Tibial artery (tissue), 4 donors: ENCODE results near the gene SELPLG.

Source experiments
- DNase-seq, 2 donors: peaks; one replicate each; pipeline ENCODE4 v3.0.0-alpha.2; 2019
- H3K27ac ChIP-seq, 2 donors: fragments of 200-600 bp; sonication (generic) in 1 of 2; 1 replicate in 1 of 2; 2 replicates in 1 of 2; pipeline ENCODE4 v1.5.1; 2018 to 2019; ENCODE audit warnings: mild to moderate bottlenecking in 1 of 2
- H3K27me3 ChIP-seq, 2 donors: fragments of 200-600 bp; sonication (generic) in 1 of 2; one replicate each; pipeline versions ENCODE4 v1.5.1 to v1.6.0; 2016 to 2019
- H3K36me3 ChIP-seq, 3 donors: fragments of 200-600 bp; sonication (generic) in 2 of 3; one replicate each; pipeline ENCODE4 v1.5.1; 2016 to 2019; ENCODE audit warnings: mild to moderate bottlenecking in 2 of 3
- H3K4me1 ChIP-seq, 4 donors: fragments of 200-600 bp; sonication (generic) in 2 of 4; 1 replicate in 3 of 4; 2 replicates in 1 of 4; pipeline ENCODE4 v1.5.1; 2016 to 2019
- H3K4me3 ChIP-seq, 2 donors: fragments of 200-600 bp; sonication (generic) in 1 of 2; 1 replicate in 1 of 2; 2 replicates in 1 of 2; pipeline ENCODE4 v1.5.1; 2018 to 2019; ENCODE audit warnings: mild to moderate bottlenecking in 2 of 2
- H3K9me3 ChIP-seq, 3 donors: fragments of 200-600 bp; sonication (generic) in 1 of 3; one replicate each; pipeline ENCODE4 v1.5.1; 2016 to 2019
- intact Hi-C: fragments of 100-400 bp; cut with DNase I; formaldehyde crosslinking; loops from one replicate; pipeline ENCODE4 v1.15.0; 2023; ENCODE audit warnings: low total_unique reads
- TF ChIP-seq, protein P1 (sequence below), 2 experiments: fragments of 200-600 bp in 1 of 2; fragments of 450-650 bp in 1 of 2; IDR thresholded peaks; one replicate each; pipeline ENCODE4 v1.5.1; 2017 to 2019; ENCODE audit warnings: antibody characterized with exemption in 2 of 2, mild to moderate bottlenecking in 1 of 2, moderate library complexity in 1 of 2

Gene SELPLG

DNA sequence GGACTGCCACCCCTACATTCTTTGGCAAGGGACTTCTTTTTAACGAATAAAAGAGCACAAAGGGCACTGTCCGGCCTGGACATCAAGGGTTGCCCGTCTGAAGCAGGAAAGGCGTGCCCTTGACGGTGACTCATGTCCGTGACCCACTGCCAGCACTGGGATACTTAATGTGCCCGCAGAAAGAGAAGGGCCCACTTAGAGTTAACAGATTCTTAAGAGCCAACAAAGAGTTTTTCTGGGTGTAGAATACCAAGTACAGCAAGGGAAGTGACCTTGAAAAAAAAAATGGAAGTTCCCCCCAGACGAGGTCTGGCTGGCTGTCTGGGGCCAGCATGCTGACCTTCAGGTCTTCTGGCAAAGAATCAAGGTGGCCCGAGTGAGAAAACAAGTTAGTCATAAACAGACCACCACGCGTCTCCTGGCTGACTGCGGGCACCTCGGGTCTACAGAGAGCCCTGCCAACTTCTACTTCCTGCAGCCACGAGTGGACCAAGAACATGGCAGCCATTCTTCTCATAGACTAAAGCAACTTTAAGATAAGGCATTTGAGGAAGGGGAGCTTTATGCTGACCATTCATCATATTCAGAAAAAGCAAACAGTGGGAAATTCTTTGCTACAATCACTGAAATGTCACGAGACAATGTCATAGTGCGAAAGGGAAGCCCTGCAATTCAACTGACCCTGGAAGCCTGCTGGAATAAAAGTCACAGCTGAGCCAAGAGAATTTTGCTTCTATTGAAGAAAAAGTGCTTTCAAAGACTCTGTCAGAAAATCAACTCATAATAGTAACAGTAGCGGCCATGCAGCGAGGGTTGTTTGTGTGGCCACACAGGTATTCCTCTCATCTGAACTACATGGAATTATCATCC is 10.5 kb upstream of the SELPLG start:
- peak; percentile 74 to 83 for DNase-seq
- intact Hi-C loops: no loop called here
- Histone ChIP-seq H3K27me3 (no peaks in the 10 kb centered on the region), H3K9me3 (no peaks in the 10 kb centered on the region), H3K36me3 (peaks cover 33 to 34% (median 34%) of the 10 kb centered on the region in 3 donors), H3K27ac (peak overlapping the region; percentile 52 to 53), H3K4me1 (peaks cover 0 to 35% (median 28%) of the 10 kb centered on the region in 4 donors), H3K4me3 (no peak overlapping the region)
- TF ChIP-seq, protein P1, sequence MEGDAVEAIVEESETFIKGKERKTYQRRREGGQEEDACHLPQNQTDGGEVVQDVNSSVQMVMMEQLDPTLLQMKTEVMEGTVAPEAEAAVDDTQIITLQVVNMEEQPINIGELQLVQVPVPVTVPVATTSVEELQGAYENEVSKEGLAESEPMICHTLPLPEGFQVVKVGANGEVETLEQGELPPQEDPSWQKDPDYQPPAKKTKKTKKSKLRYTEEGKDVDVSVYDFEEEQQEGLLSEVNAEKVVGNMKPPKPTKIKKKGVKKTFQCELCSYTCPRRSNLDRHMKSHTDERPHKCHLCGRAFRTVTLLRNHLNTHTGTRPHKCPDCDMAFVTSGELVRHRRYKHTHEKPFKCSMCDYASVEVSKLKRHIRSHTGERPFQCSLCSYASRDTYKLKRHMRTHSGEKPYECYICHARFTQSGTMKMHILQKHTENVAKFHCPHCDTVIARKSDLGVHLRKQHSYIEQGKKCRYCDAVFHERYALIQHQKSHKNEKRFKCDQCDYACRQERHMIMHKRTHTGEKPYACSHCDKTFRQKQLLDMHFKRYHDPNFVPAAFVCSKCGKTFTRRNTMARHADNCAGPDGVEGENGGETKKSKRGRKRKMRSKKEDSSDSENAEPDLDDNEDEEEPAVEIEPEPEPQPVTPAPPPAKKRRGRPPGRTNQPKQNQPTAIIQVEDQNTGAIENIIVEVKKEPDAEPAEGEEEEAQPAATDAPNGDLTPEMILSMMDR (IDR thresholded peaks at IDR 0.05): no peak

DNA sequence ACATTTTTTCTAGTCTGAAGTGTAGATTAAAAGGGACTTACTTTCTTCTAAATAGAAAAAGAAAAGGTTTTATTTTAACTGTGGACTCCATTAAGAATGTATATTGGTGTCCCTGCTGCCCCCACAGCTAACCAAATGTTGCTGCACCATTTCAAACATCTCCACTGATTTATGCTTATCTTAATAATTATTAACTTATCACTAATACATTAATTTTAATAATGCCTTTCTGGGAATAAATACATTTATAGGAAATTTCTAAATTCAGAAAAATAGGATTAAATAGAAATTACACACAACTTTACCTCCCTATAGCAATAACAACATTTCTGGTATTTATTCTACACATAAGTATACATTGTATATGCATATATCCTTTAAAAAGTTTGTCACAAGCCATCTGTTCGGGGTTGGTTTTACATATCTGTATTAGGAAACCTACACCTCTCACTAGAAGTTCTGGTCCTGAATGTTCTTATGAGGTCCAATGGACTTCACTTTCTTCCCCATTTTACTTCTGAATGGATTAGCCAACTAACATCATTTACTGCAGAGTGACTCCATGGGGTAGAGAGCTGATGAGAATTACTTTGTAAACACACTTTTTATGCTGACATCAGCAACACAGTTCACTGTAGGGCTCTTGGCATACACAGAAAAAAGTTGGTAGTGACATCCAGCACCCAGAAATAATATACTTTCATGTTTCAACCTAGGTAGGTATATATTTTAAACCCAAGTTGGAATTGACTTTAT is 9.4 kb upstream of the SELPLG start:
- intact Hi-C loops: no loop called here
- DNase-seq: no peak
- Histone ChIP-seq H3K27me3 (no peaks in the 10 kb centered on the region), H3K4me3 (no peak overlapping the region), H3K27ac (no peak overlapping the region), H3K9me3 (no peaks in the 10 kb centered on the region), H3K4me1 (peaks cover 0 to 41% (median 35%) of the 10 kb centered on the region in 4 donors), H3K36me3 (peaks cover 23 to 26% (median 24%) of the 10 kb centered on the region in 3 donors)
- TF ChIP-seq, protein P1 (IDR thresholded peaks at IDR 0.05): no peak

DNA sequence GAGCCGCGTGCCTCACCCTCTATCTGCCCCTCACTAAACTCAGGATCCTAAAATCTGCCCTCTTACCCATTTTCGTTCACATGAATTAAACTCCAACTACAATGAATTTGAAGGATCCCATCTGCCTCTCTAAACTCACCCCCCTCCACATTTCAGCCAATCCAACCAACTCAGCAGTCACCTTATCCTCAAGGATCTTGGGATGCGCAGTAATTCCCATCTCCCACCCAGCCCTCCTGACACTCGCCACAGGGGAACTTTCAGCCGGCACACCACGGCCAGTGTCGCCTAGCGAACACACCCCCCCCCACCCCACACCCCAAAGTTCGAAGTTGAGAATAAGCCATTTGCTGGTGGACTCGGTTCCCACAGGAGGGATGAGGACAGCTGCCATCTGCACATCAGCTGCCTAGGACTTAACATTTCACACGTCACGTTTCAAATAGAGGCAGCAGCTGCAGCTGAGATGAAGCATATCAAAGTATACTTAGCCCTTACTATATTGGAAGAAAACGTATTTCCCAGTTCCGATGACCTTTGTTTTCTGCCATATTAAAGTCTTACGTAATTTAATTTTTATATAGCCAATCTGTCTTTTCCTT is 8.7 kb upstream of the SELPLG start:
- intact Hi-C loops: no loop called here
- Histone ChIP-seq H3K4me3 (no peak overlapping the region), H3K4me1 (peaks cover 0 to 44% (median 38%) of the 10 kb centered on the region in 4 donors), H3K36me3 (peaks cover 16 to 19% (median 17%) of the 10 kb centered on the region in 3 donors), H3K27ac (no peak overlapping the region), H3K9me3 (no peaks in the 10 kb centered on the region), H3K27me3 (no peaks in the 10 kb centered on the region)
- no peak for DNase-seq
- TF ChIP-seq, protein P1 (IDR thresholded peaks at IDR 0.05): no peak

DNA sequence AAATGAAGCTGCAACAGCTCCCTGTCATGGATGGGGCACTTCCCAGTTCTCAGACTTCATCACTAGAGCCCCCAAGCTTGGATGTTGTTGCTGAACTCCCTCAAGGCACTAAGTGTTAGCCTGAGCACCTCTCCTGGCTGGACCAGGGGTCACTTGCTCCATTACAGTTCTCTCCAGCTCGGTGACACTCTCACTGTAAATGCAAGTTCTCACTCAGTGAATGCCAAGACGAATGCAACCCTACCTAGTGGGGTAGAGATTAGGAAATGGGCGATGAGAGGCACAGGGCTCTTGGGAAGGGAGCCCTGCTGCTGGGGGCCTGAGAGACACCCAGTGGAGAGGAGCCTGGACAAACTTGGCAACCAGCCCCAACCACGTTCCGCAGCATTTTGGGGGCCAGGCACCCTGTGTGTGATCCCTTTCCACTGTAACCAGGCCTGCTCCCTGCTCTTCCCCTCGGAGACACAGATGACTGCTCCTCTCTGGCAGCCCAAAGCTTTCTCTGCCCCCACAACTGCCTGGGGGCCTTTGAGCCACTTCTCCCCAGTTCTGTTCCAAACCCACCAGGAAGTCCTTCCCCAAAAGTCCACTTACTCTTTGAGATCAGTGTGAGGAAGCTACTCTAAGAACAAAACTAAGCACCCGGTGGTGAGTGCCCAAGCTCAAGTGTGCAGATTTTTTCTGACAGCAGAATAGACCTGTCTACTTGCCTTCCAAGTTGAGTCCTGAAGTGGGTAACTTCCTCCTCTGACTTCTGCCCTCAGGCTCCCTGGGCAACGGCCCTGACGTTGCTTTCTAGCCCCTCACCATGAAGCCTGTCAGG is 8.0 kb upstream of the SELPLG start:
- Histone ChIP-seq H3K9me3 (no peaks in the 10 kb centered on the region), H3K27ac (no peak overlapping the region), H3K36me3 (peaks cover 12% of the 10 kb centered on the region in 3 donors), H3K4me3 (no peak overlapping the region), H3K27me3 (no peaks in the 10 kb centered on the region), H3K4me1 (peaks cover 0 to 38% (median 34%) of the 10 kb centered on the region in 4 donors)
- no peak for DNase-seq
- intact Hi-C loops: no loop called here
- TF ChIP-seq, protein P1 (IDR thresholded peaks at IDR 0.05): no peak
